ENCODE results near the gene LIPG. TPM values are rescaled to one million over a fixed set of nuclear protein-coding genes. Genes with fewer than 3 reads are reported as not detected.

Gene LIPG
- total RNA-seq, 2 donors from 2014 or later, result 0.09 to 1.6 TPM

Other genes starting within 250 kb of the LIPG start
- 10 to 100 TPM; 36.2 to 50.0 TPM for gene DYM, start 101.4 kb upstream of the LIPG start, total RNA-seq
- gene C18orf32, start 74.8 kb upstream of the LIPG start, total RNA-seq, result 10 to 100 TPM; 50.4 to 55.5 TPM
- gene RPL17, start 69.6 kb upstream of the LIPG start, total RNA-seq, result 1,000 to 10,000 TPM in 1 of 2 donors, 100 to 1,000 TPM in 1; 969 to 1,007 TPM

All from left cardiac atrium (tissue), 2 donors.